ENCODE measurements around the gene FILIP1.

The FILIP1 gene

DNA sequence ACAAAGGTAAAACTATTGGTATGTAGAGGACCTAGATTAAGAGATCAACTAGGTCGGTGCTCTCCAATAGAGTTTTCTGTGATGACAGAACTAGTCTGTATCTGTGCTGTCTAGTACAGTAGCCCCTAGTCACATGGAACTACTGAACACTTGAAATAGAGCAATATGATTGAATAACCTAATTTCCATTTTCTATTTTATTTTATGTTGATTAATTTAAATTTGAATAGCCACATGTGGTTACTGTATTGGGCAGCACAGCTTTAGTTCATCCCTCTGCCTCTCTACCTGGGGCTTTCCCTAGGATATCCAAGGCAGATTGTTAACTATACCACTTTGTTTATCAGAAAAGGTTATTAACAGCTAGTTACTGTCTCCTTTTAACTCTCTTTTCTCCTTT lies 27.0 kb downstream of the FILIP1 start:
- Histone ChIP-seq H3K9me2 (replicated peaks; ENCODE audit: insufficient read depth, low read length) (no peaks in the 10 kb centered on the region), H3K4me3 (ENCODE audit: insufficient read depth, low read length, poor library complexity, severe bottlenecking) (no peak overlapping the region), H3F3A (ENCODE audit: insufficient read depth) (no peaks in the 10 kb centered on the region), H3K79me2 (ENCODE audit: insufficient read depth, low read length) (no peaks in the 10 kb centered on the region), H4K20me1 (ENCODE audit: low read depth, low read length) (no peaks in the 10 kb centered on the region), H2AFZ (ENCODE audit: low read depth, low read length, severe bottlenecking) (no peak overlapping the region), H3K9me3 (ENCODE audit: insufficient read depth, low read length) (no peaks in the 10 kb centered on the region), H3K9ac (ENCODE audit: low read length) (no peak overlapping the region), H3K4me2 (ENCODE audit: low read depth, low read length, poor library complexity, severe bottlenecking) (no peak overlapping the region), H3K27me3 (ENCODE audit: low read length) (no peaks in the 10 kb centered on the region), H3K36me3 (ENCODE audit: low read length) (no peaks in the 10 kb centered on the region), H3K27ac (ENCODE audit: low read depth, low read length) (no peak overlapping the region)
- no peak for TF ChIP-seq EZH2phosphoT487 (conservative IDR thresholded peaks at IDR 0.05; ENCODE audit: low read length)
- TF ChIP-seq, protein P1, sequence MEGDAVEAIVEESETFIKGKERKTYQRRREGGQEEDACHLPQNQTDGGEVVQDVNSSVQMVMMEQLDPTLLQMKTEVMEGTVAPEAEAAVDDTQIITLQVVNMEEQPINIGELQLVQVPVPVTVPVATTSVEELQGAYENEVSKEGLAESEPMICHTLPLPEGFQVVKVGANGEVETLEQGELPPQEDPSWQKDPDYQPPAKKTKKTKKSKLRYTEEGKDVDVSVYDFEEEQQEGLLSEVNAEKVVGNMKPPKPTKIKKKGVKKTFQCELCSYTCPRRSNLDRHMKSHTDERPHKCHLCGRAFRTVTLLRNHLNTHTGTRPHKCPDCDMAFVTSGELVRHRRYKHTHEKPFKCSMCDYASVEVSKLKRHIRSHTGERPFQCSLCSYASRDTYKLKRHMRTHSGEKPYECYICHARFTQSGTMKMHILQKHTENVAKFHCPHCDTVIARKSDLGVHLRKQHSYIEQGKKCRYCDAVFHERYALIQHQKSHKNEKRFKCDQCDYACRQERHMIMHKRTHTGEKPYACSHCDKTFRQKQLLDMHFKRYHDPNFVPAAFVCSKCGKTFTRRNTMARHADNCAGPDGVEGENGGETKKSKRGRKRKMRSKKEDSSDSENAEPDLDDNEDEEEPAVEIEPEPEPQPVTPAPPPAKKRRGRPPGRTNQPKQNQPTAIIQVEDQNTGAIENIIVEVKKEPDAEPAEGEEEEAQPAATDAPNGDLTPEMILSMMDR (IDR thresholded peaks at IDR 0.05; ENCODE audit: insufficient read depth, low read length, poor library complexity, severe bottlenecking) = no peak

DNA sequence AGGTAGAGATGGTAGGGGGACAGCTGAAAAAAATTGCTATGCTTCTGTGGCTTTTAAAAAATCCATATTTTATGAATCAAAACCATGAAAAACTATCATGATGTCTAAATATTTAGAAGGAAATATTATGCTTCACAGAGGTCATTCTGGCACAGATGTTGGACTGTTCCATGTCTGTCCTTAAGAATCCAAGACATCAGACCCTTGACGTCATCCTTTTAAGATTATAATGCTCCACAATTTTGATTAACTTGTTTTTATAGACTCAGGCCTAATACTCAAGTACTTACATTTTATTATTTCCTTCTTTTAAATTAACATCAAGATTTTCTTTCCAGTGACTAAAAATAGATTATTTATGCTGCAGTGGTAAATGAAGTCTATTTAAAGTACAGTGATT lies 29.7 kb downstream of the FILIP1 start:
- H3K36me3 ChIP-seq (ENCODE audit: low read length) = no peaks in the 10 kb centered on the region
- no peak overlapping the region for H2AFZ ChIP-seq (ENCODE audit: low read depth, low read length, severe bottlenecking)
- no peak overlapping the region for H3K9ac ChIP-seq (ENCODE audit: low read length)
- TF ChIP-seq, protein P1 (IDR thresholded peaks at IDR 0.05; ENCODE audit: insufficient read depth, low read length, poor library complexity, severe bottlenecking) = no peak
- TF ChIP-seq EZH2phosphoT487 (conservative IDR thresholded peaks at IDR 0.05; ENCODE audit: low read length) = no peak
- no peaks in the 10 kb centered on the region for H4K20me1 ChIP-seq (ENCODE audit: low read depth, low read length)
- H3K9me3 ChIP-seq (ENCODE audit: insufficient read depth, low read length) = no peaks in the 10 kb centered on the region
- H3K4me2 ChIP-seq (ENCODE audit: low read depth, low read length, poor library complexity, severe bottlenecking) = no peak overlapping the region
- H3K4me3 ChIP-seq (ENCODE audit: insufficient read depth, low read length, poor library complexity, severe bottlenecking) = no peak overlapping the region
- no peaks in the 10 kb centered on the region for H3K79me2 ChIP-seq (ENCODE audit: insufficient read depth, low read length)
- no peaks in the 10 kb centered on the region for H3K9me2 ChIP-seq (replicated peaks; ENCODE audit: insufficient read depth, low read length)
- H3K27ac ChIP-seq (ENCODE audit: low read depth, low read length) = no peak overlapping the region
- H3K27me3 ChIP-seq (ENCODE audit: low read length) = no peaks in the 10 kb centered on the region
- no peaks in the 10 kb centered on the region for H3F3A ChIP-seq (ENCODE audit: insufficient read depth)

DNA sequence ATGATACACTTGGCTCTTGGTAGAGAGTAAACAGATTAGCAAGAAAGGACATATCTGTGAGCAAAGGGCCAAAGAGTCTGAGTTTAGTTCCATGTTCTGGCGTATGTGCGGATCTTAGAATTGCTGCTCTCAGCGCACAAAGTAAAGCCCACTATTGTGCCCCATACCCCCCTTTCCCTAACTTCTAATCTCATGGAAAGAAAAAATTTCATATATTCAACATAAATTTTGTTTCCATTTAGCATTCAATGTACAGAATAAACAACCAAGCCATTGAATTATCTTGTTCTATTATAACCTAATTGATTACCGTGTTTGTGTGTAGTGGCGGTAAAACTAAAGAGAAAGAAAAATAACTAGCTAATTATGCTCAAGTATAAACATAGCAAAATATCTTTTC lies 30.5 kb downstream of the FILIP1 start:
- no peaks in the 10 kb centered on the region for H4K20me1 ChIP-seq (ENCODE audit: low read depth, low read length)
- H3K36me3 ChIP-seq (ENCODE audit: low read length) = no peaks in the 10 kb centered on the region
- TF ChIP-seq, protein P1 (IDR thresholded peaks at IDR 0.05; ENCODE audit: insufficient read depth, low read length, poor library complexity, severe bottlenecking) = no peak
- TF ChIP-seq EZH2phosphoT487 (conservative IDR thresholded peaks at IDR 0.05; ENCODE audit: low read length) = no peak
- no peak overlapping the region for H3K9ac ChIP-seq (ENCODE audit: low read length)
- no peaks in the 10 kb centered on the region for H3K79me2 ChIP-seq (ENCODE audit: insufficient read depth, low read length)
- no peaks in the 10 kb centered on the region for H3K27me3 ChIP-seq (ENCODE audit: low read length)
- no peak overlapping the region for H3K4me2 ChIP-seq (ENCODE audit: low read depth, low read length, poor library complexity, severe bottlenecking)
- no peaks in the 10 kb centered on the region for H3F3A ChIP-seq (ENCODE audit: insufficient read depth)
- H2AFZ ChIP-seq (ENCODE audit: low read depth, low read length, severe bottlenecking) = no peak overlapping the region
- no peak overlapping the region for H3K27ac ChIP-seq (ENCODE audit: low read depth, low read length)
- no peaks in the 10 kb centered on the region for H3K9me3 ChIP-seq (ENCODE audit: insufficient read depth, low read length)
- no peaks in the 10 kb centered on the region for H3K9me2 ChIP-seq (replicated peaks; ENCODE audit: insufficient read depth, low read length)
- H3K4me3 ChIP-seq (ENCODE audit: insufficient read depth, low read length, poor library complexity, severe bottlenecking) = no peak overlapping the region

All from SU-DHL-6 (cell line).